NB4 (cell line): Measurements from ENCODE around the gene CIAO1.

ENCODE experiments used
- DNase-seq: peaks from one replicate; pipeline ENCODE4 v3.0.0; 2010; ENCODE audit warnings: low read depth
- H3K4me3 ChIP-seq: one replicate; pipeline ENCODE4 v1.5.1; 2011; ENCODE audit warnings: mild to moderate bottlenecking, low read depth, low read length, moderate library complexity
- MAX ChIP-seq: IDR thresholded peaks from 2 replicates; pipeline ENCODE4 v1.6.1; 2011; ENCODE audit warnings: low read depth, low read length
- MYC ChIP-seq: IDR thresholded peaks from 2 replicates; pipeline ENCODE4 v1.6.1; 2011; ENCODE audit warnings: low read depth, low read length
- POLR2A ChIP-seq: IDR thresholded peaks from 2 replicates; pipeline ENCODE4 v1.6.1; 2011; ENCODE audit warnings: mild to moderate bottlenecking; ENCODE audit not compliant: insufficient read length; ENCODE audit errors: extremely low read depth
- TF ChIP-seq, protein P1 (sequence below): IDR thresholded peaks from one replicate; pipeline ENCODE4 v1.5.1; 2012; ENCODE audit warnings: low read depth, low read length

CIAO1 gene

DNA sequence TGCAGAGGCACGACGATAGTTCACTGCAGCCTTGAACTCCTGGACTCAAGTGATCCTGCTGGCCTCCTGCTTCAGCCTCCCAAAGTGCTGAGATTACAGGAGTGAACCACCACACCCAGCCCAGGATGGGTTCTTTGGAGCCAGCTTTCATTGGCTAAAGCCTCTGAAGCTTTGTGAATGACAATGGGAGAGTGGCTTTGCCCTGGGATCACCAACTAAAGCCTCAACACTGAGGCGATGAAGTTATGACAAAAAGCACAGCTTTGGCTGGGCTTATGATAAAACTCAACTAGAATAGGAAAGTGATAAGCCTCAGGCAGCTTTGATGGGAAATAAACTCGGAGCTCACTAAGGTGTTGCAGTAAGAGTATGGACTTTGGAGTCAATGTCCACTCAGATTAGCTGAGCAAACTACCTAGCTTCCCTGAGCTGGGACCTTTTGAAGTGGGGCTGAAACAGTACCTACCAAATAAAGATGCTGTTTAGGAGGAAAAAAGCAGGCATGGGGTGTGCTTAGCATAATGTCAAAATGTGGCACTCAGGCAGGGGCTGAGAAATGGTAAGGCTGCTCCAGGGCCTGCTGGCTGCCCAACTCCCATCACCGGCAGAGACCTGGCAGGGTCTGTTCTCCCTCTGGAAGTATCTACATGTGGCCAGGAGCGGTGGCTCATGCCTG is 4.6 kb upstream of the CIAO1 start:
- no peak overlapping the region for H3K4me3 ChIP-seq

DNA sequence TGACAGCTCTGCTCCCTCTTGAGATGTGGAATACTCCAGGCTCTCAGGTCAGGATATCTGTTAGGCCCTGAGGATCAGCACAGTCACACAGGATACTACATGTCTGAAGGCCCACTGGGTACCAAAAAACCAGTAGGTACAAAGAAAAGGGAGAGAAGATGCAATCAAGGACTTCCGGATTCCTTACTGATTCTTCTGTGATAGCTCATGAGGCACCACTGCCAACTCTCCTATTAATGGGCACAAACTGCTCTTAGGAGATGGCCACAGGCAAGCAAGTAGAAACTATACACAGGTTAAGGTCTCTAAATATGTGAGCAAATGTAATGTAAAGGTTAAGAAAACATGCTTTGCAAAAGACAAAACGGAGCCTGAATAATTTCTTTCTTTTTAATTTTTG is 3.7 kb upstream of the CIAO1 start:
- no peak for DNase-seq
- no peak for TF ChIP-seq POLR2A
- TF ChIP-seq, protein P1, sequence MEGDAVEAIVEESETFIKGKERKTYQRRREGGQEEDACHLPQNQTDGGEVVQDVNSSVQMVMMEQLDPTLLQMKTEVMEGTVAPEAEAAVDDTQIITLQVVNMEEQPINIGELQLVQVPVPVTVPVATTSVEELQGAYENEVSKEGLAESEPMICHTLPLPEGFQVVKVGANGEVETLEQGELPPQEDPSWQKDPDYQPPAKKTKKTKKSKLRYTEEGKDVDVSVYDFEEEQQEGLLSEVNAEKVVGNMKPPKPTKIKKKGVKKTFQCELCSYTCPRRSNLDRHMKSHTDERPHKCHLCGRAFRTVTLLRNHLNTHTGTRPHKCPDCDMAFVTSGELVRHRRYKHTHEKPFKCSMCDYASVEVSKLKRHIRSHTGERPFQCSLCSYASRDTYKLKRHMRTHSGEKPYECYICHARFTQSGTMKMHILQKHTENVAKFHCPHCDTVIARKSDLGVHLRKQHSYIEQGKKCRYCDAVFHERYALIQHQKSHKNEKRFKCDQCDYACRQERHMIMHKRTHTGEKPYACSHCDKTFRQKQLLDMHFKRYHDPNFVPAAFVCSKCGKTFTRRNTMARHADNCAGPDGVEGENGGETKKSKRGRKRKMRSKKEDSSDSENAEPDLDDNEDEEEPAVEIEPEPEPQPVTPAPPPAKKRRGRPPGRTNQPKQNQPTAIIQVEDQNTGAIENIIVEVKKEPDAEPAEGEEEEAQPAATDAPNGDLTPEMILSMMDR, result no peak
- TF ChIP-seq MYC, result no peak
- no peak for TF ChIP-seq MAX

More for the DNA sequence above, 4.6 kb upstream of the CIAO1 start:
- TF ChIP-seq MAX (no peak), MYC (no peak), POLR2A (no peak)
- TF ChIP-seq, protein P1, result no peak
- DNase-seq, result no peak

DNA sequence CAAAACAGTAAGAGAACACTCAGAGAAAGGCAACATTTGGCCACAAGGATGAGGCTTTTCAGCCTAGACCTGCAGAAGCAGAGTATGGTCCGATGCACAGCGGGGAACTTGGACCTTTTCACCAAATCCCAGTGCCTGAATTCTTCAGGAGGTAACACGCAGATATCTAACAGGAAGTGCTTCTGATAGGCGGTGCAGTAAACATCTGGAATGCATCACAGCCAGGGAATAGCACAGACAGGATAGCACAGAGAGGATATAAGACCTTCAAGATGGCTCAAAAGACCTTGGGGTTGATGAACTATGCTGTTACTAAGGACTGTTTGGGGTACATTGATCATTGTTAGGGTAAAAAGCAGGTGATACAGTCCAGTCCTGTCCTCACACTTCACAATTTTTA is 1.9 kb upstream of the CIAO1 start:
- no peak for DNase-seq
- H3K4me3 ChIP-seq, result peak overlapping the region; percentile 61
- no peak for TF ChIP-seq POLR2A
- no peak for TF ChIP-seq MYC
- TF ChIP-seq, protein P1, result no peak
- TF ChIP-seq MAX, result no peak

More for the DNA sequence above, 3.7 kb upstream of the CIAO1 start:
- no peak overlapping the region for H3K4me3 ChIP-seq

DNA sequence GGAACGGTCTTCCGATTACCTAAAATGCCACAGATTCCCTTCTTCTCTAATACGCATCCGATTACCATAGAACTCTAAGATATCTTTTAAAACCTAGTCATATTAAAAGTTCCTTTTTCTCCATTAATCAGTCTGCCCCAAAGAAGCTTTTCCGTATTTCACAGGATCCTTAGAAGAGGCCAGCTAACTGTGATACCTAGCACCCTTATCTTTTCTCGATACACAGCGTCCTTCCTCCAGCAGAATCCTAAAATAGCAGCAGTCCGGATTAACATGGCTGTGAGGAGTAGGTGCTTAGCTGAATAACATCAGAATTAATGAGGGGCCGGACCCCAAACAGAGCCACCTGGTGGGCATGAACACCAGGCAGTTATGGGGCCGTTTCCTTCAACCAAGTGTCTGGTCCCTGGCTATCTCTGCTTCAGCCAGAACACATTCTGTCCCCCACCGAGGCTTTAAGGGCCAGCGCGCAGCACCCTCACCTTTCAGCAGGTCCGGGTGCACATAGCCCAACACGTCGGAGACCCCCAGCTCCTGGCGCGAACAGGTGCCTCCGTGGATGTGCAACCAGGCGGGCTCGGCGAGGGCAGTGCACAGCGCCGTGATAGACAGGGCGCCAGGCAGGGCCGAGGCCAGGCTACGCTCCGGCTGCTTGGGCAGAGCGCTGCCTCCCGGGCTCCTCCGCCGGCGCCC is 1.2 kb upstream of the CIAO1 start:
- DNase-seq, result peak; percentile 73

DNA sequence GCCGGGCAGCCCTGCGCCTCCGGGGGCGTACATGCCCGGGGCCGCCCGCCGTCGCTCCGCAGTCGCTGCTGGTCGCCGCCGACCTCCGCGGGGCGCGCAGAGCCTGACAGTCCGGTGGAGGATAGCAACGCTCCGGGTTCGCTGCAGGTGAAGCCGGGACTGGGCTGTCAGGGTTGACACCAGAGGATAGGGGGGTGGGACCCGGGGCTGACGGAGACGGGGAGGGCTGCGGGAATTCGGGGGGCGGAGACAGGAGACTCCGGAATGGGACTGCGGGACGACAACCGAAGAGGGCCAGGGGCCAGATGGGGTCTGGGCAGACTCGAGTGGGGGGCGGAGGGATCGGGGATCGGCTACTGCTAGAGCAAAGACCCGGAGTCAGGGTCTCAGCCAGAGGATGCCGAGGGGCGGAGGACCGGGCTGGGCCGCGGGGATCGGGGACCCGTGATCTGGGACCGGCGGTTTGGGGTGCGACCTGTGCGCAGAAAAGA is 631 bp upstream of the CIAO1 start:
- no peak for TF ChIP-seq POLR2A
- no peak for TF ChIP-seq MYC
- TF ChIP-seq MAX, result no peak
- TF ChIP-seq, protein P1, result no peak
- peak; percentile 51 for DNase-seq
- peak overlapping the region; percentile 61 for H3K4me3 ChIP-seq

More for the DNA sequence above, 1.2 kb upstream of the CIAO1 start:
- peak overlapping the region; percentile 61 for H3K4me3 ChIP-seq
- TF ChIP-seq MAX, result 0 out of 2 replicates have a peak, but pooled peaks have one; percentile 4
- no peak for TF ChIP-seq POLR2A
- TF ChIP-seq, protein P1, result peak; percentile 66
